Adrenal gland (tissue), 19 donors: ENCODE measurements around the gene IDI1. TPM values are rescaled to one million over a fixed set of nuclear protein-coding genes. Genes with fewer than 3 reads are reported as not detected.

Source experiments
- DNase-seq, 7 donors: peaks; one replicate each; pipeline ENCODE4 v3.0.0-alpha.2; 2019 to 2020
- H3K27ac ChIP-seq, 5 donors: fragments of 200-600 bp; sonication (generic) in 4 of 5; 1 replicate in 3 of 5; 2 replicates in 2 of 5; pipeline versions ENCODE4 v1.5.1 to v1.8.0; 2016 to 2020; ENCODE audit warnings: mild to moderate bottlenecking in 1 of 5
- H3K27me3 ChIP-seq: fragments of 200-600 bp; 2 replicates; pipeline ENCODE4 v1.8.0; 2021
- H3K36me3 ChIP-seq, 2 donors: fragments of 200-600 bp; replicated peaks in 1 of 2; 1 replicate in 1 of 2; 2 replicates in 1 of 2; pipeline versions ENCODE4 v1.5.1 to v1.8.0; 2018 to 2022
- H3K4me1 ChIP-seq, 2 donors: fragments of 200-600 bp; replicated peaks in 1 of 2; 1 replicate in 1 of 2; 2 replicates in 1 of 2; pipeline versions ENCODE4 v1.5.1 to v1.8.0; 2018 to 2021
- H3K4me3 ChIP-seq, 4 donors: fragments of 200-600 bp; sonication (generic) in 3 of 4; one replicate each; pipeline ENCODE4 v1.5.1; 2016 to 2018
- H3K9me3 ChIP-seq, 3 donors: fragments of 200-600 bp; sonication (generic) in 1 of 3; replicated peaks in 1 of 3; 1 replicate in 2 of 3; 2 replicates in 1 of 3; pipeline versions ENCODE4 v1.5.1 to v1.8.0; 2016 to 2021
- CTCF ChIP-seq, 6 experiments: fragments of 450-650 bp in 4 of 6; fragments of 200-600 bp in 2 of 6; sonication (generic) in 1 of 6; IDR thresholded peaks; 1 replicate in 5 of 6; 2 replicates in 1 of 6; pipeline versions ENCODE4 v1.5.1 to v1.8.0; 2016 to 2021; ENCODE audit warnings: antibody characterized with exemption in 6 of 6, mild to moderate bottlenecking in 2 of 6, moderate library complexity in 1 of 6
- POLR2A ChIP-seq, 2 donors: fragments of 450-650 bp; IDR thresholded peaks; one replicate each; pipeline ENCODE4 v1.6.1; 2017; ENCODE audit warnings: antibody characterized with exemption in 2 of 2, mild to moderate bottlenecking in 2 of 2, moderate library complexity in 1 of 2
- WGBS, 4 donors: extraction: QIAGEN DNeasy Blood & Tissue Kit in 2 of 4; methylation state at CpG; one replicate each; pipeline versions ENCODE4 v1.1.5 to v1.1.7; 2013 to 2017; 5-methylcytosine and 5-hydroxymethylcytosine counted together
- intact Hi-C, 2 donors: fragments of 100-400 bp; cut with DNase I; formaldehyde crosslinking; loops; one replicate each; pipeline versions ENCODE4 v1.14.1 to v1.15.0; 2022 to 2023
- long read RNA-seq, 10 donors: library from polyadenylated mRNA in 3 of 10; unstranded in 2 of 10; stranded (forward) in 1 of 10; transcript quantifications; one replicate each; pipeline ENCODE4 v2.0.0 and lab custom pipeline, GENCODE V29; 2021 to 2026
- polyA plus RNA-seq, 3 donors: library from polyadenylated mRNA; stranded (reverse); fragments of 200-250 nt in 2 of 3; fragments of 350-450 nt in 1 of 3; fragmentation: Illumina TruSeq in 1 of 3; extraction: RNeasy Lipid Tissue Mini Kit (QIAGEN cat#74804) in 1 of 3; gene quantifications; one replicate each; pipeline ENCODE4 v1.2.3, GENCODE V29; 2013 to 2014
- total RNA-seq, 9 donors: library from RNA; depleted of rRNA in 4 of 9; stranded (reverse); fragments of >200 nt in 4 of 9; fragments of 120-200 nt in 1 of 9; fragmentation: NEBNext Ultra II Directional in 1 of 9; extraction: Animal tissue kit (Norgen Biotek cat#: 25700) in 1 of 9; gene quantifications; one replicate each; pipeline versions ENCODE4 v1.1.0 to v1.2.4, GENCODE V29; 2013 to 2023
- donor health status: healthy with polysubstance abuse.
- donor health status: Bipolar disorder and iron deficiency.
- donor health status: DM: yes; HTN: yes; CAD: no.
- donor health status: DM: no; HTN: no; CAD: no.
- donor health status: DM: no; HTN: no; CAD: no.
- donor health status: DM: yes; HTN: yes; CAD: no.

The IDI1 gene
- total RNA-seq (1,000 to 10,000 TPM in 1 of 9 donors, 100 to 1,000 TPM in 1, 10 to 100 TPM in 7; 30.1 to 1,056 (median 52.8) TPM), polyA plus RNA-seq (100 to 1,000 TPM in 1 of 3 donors, 10 to 100 TPM in 2; 20.4 to 789 (median 26.2) TPM)
- long read RNA-seq, donor 1, transcript IDI1-201 (5 exons, 2,301 nt): major isoform, 487 of 1,132 reads
- long read RNA-seq, donor 1, transcript IDI1-203 (5 exons, 3,370 nt): minor isoform, 5 of 1,132 reads
- long read RNA-seq, donor 1, transcript IDI1-205 (4 exons, 1,066 nt): minor isoform, 37 of 1,132 reads
- long read RNA-seq, donor 1, partial matches to known transcripts: 553 of 1,132 reads
- long read RNA-seq, donor 1, other reads (novel, unspliced or antisense): 50 of 1,132 reads
- long read RNA-seq, donor 2, transcript IDI1-201 (5 exons, 2,301 nt): major isoform, 318 of 1,291 reads
- long read RNA-seq, donor 2, transcript IDI1-205 (4 exons, 1,066 nt): minor isoform, 31 of 1,291 reads
- long read RNA-seq, donor 2, partial matches to known transcripts: 904 of 1,291 reads
- long read RNA-seq, donor 2, other reads (novel, unspliced or antisense): 35 of 1,291 reads
- long read RNA-seq, donor 3, transcript IDI1-205 (4 exons, 1,066 nt): minor isoform, 50 of 878 reads
- long read RNA-seq, donor 3, transcript IDI1-201 (5 exons, 2,301 nt): major isoform, 457 of 878 reads
- long read RNA-seq, donor 3, partial matches to known transcripts: 280 of 878 reads
- long read RNA-seq, donor 3, other reads (novel, unspliced or antisense): 90 of 878 reads
- long read RNA-seq, donor 4, transcript IDI1-201 (5 exons, 2,301 nt): major isoform, 92 of 124 reads
- long read RNA-seq, donor 4, transcript IDI1-205 (4 exons, 1,066 nt): minor isoform, 9 of 124 reads
- long read RNA-seq, donor 4, partial matches to known transcripts: 18 of 124 reads
- long read RNA-seq, donor 4, other reads (novel, unspliced or antisense): 5 of 124 reads
- long read RNA-seq, donor 5, transcript IDI1-201 (5 exons, 2,301 nt): major isoform, 98 of 131 reads
- long read RNA-seq, donor 5, transcript IDI1-205 (4 exons, 1,066 nt): minor isoform, 14 of 131 reads
- long read RNA-seq, donor 5, partial matches to known transcripts: 8 of 131 reads
- long read RNA-seq, donor 5, other reads (novel, unspliced or antisense): 9 of 131 reads
- long read RNA-seq, donor 6, transcript IDI1-201 (5 exons, 2,301 nt): major isoform, 22 of 33 reads
- long read RNA-seq, donor 6, partial matches to known transcripts: 4 of 33 reads
- long read RNA-seq, donor 6, other reads (novel, unspliced or antisense): 3 of 33 reads
- long read RNA-seq, donor 7, transcript IDI1-205 (4 exons, 1,066 nt): minor isoform, 16 of 406 reads
- long read RNA-seq, donor 7, transcript IDI1-201 (5 exons, 2,301 nt): major isoform, 224 of 406 reads
- long read RNA-seq, donor 7, partial matches to known transcripts: 140 of 406 reads
- long read RNA-seq, donor 7, other reads (novel, unspliced or antisense): 26 of 406 reads
- long read RNA-seq, donor 8, transcript IDI1-205 (4 exons, 1,066 nt): minor isoform, 38 of 1,132 reads
- long read RNA-seq, donor 8, transcript IDI1-201 (5 exons, 2,301 nt): major isoform, 587 of 1,132 reads
- long read RNA-seq, donor 8, partial matches to known transcripts: 411 of 1,132 reads
- long read RNA-seq, donor 8, other reads (novel, unspliced or antisense): 92 of 1,132 reads
- long read RNA-seq, donor 9, transcript IDI1-201 (5 exons, 2,301 nt): major isoform, 391 of 661 reads
- long read RNA-seq, donor 9, transcript IDI1-205 (4 exons, 1,066 nt): minor isoform, 24 of 661 reads
- long read RNA-seq, donor 9, partial matches to known transcripts: 170 of 661 reads
- long read RNA-seq, donor 9, other reads (novel, unspliced or antisense): 76 of 661 reads
- long read RNA-seq, donor 10, transcript IDI1-201 (5 exons, 2,301 nt): major isoform, 165 of 294 reads
- long read RNA-seq, donor 10, transcript IDI1-205 (4 exons, 1,066 nt): minor isoform, 7 of 294 reads
- long read RNA-seq, donor 10, partial matches to known transcripts: 95 of 294 reads
- long read RNA-seq, donor 10, other reads (novel, unspliced or antisense): 25 of 294 reads

- peaks cover 20 to 39% of the 10 kb centered on the region in 2 donors for H3K4me1 ChIP-seq
- WGBS, 4 donors: 0 to 1% (median 0%) methylated on average over 19 to 83 of the region's 83 CpGs
- intact Hi-C loops: no loop called here
Measured at GRCh38 chr10:1048732-1049424, at the start of gene IDI1. Gene IDI1 (minus strand): TSS chr10:1049119. CDS start chr10:1049003, 116 bp downstream.

GRCh38 chr10:1097436-1097835, 48.5 kb upstream of the IDI1 start:
- WGBS, 4 donors: 88 to 98% (median 96%) methylated on average over 5 to 6 of the region's 6 CpGs
- intact Hi-C loops: no loop called here

More at GRCh38 chr10:1048732-1049424, at the start of gene IDI1:
- Histone ChIP-seq H3K27ac (peak within 1 kb of the TSS; percentile 96 to 99 (median 97)), H3K4me3 (peak within 1 kb of the TSS; percentile 65 to 80 (median 72)), H3K36me3 (no peaks in the 10 kb centered on the region), H3K9me3 (no peaks in the 10 kb centered on the region), H3K27me3 (no peaks in the 10 kb centered on the region)
- peak; percentile 97 to 99 for TF ChIP-seq POLR2A (IDR thresholded peaks at IDR 0.05)
- TF ChIP-seq CTCF (IDR thresholded peaks at IDR 0.05): peak in 1 of 6 experiments; percentile 1
- peak; percentile 97 to 99 (median 98) for DNase-seq

More at GRCh38 chr10:1097436-1097835, 48.5 kb upstream of the IDI1 start:
- Histone ChIP-seq H3K4me1 (no peaks in the 10 kb centered on the region), H3K36me3 (peaks cover 0 to 77% of the 10 kb centered on the region in 2 donors), H3K27ac (no peak overlapping the region), H3K4me3 (no peak overlapping the region), H3K9me3 (no peaks in the 10 kb centered on the region), H3K27me3 (no peaks in the 10 kb centered on the region)
- DNase-seq: peak in 1 of 7 donors; percentile 41
- TF ChIP-seq CTCF (IDR thresholded peaks at IDR 0.05): no peak
- no peak for TF ChIP-seq POLR2A (IDR thresholded peaks at IDR 0.05)
